Omental fat pad (tissue), 4 donors: ENCODE results near the gene NMRK2. TPM values are rescaled to one million over a fixed set of nuclear protein-coding genes. Genes with fewer than 3 reads are reported as not detected.
A peak's percentile ranks its signal among the peaks of the same experiment; 100 is the strongest.

Experiments used
- ATAC-seq: fragments of 150-250 bp; one replicate; pipeline ENCODE4 v1.9.1; 2016; ENCODE audit warnings: mild to moderate bottlenecking, moderate library complexity; ENCODE audit not compliant: low FRiP score
- DNase-seq: peaks from one replicate; pipeline ENCODE4 v3.0.0-alpha.2; 2019; ENCODE audit warnings: low spot score
- small RNA-seq: library from RNA; depleted of rRNA; stranded (forward); fragments of <200 nt; gene quantifications from one replicate; pipeline ENCODE3, GENCODE V24; 2016
- total RNA-seq, 4 donors: library from RNA; depleted of rRNA; stranded (reverse); fragments of >200 nt; gene quantifications; one replicate each; pipeline ENCODE4 v1.1.0, GENCODE V29; 2016
- TF ChIP-seq, protein P1 (sequence below), 3 donors: fragments of 450-650 bp; IDR thresholded peaks; one replicate each; pipeline ENCODE4 v1.5.1; 2016 to 2017; ENCODE audit warnings: antibody characterized with exemption in 3 of 3, mild to moderate bottlenecking in 3 of 3, moderate library complexity in 2 of 3

Gene NMRK2
- total RNA-seq, 4 donors from 2014 or later: not detected

DNA sequence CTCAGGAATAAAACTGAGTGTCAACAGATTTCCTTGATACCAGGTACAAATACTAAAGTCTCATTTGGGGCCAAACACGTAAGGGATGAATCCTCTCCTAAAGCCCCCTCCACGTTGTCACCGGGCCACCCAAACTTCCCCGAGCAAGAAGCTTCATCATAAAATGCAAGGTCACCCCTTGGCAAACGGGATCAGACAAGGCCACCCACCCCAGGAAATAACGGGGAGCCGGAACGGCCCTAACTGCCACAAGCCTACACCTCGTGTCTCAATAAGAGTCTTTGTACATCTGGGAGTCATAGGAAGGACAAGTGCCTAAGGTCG is 51.7 kb downstream of the NMRK2 start:
- DNase-seq (no peak), ATAC-seq (no peak)
- TF ChIP-seq, protein P1, sequence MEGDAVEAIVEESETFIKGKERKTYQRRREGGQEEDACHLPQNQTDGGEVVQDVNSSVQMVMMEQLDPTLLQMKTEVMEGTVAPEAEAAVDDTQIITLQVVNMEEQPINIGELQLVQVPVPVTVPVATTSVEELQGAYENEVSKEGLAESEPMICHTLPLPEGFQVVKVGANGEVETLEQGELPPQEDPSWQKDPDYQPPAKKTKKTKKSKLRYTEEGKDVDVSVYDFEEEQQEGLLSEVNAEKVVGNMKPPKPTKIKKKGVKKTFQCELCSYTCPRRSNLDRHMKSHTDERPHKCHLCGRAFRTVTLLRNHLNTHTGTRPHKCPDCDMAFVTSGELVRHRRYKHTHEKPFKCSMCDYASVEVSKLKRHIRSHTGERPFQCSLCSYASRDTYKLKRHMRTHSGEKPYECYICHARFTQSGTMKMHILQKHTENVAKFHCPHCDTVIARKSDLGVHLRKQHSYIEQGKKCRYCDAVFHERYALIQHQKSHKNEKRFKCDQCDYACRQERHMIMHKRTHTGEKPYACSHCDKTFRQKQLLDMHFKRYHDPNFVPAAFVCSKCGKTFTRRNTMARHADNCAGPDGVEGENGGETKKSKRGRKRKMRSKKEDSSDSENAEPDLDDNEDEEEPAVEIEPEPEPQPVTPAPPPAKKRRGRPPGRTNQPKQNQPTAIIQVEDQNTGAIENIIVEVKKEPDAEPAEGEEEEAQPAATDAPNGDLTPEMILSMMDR (IDR thresholded peaks at IDR 0.05): no peak

DNA sequence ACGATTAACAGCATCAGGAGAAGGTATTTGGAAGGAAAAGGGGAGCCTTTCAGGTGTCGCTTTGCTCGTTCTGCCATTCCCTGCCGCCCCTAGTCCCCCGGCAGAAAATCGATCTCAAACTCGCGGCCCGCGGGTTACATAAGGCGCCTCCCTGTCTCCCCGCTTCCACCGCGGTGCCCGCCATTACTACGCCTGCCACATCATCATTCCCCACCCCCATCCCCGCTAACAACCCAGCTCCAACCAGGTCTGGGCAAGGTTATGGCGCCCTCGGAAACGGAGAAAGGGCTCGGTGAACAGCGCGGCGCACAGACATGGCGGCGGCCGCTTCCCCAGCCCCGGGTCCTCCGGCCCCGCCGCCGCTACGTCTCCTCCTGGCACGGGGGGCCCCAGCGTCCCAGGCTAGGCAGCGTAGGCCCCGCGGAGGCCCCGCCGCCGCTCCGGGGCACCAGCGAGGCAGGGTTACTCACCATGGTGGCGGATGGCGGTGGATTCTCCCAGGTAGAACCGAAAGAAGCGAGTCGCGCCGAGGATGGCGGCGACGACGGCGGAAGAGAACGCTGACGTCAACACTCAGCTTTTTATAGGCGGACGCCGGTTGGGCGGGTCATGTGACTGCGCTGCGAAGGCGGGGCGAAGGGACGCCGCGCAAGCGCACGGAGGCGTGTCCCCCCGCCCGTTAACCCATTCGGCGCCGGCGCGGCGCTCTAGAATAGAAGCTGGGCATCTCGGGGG is 52.2 kb downstream of the NMRK2 start, which contains the start of gene EEF2:
TSS of gene EEF2 (minus strand) at position 556 of the 735 bp plus-strand sequence. CDS start at position 473, 83 bp downstream.
- peak; percentile 83 for DNase-seq
- peak; percentile 16 for ATAC-seq
- TF ChIP-seq, protein P1 (IDR thresholded peaks at IDR 0.05): no peak

- DNase-seq: no peak
- no peak for ATAC-seq
- TF ChIP-seq, protein P1 (IDR thresholded peaks at IDR 0.05): no peak
Measured at GRCh38 chr19:3985643-3986259, 52.9 kb downstream of the NMRK2 start.

DNA sequence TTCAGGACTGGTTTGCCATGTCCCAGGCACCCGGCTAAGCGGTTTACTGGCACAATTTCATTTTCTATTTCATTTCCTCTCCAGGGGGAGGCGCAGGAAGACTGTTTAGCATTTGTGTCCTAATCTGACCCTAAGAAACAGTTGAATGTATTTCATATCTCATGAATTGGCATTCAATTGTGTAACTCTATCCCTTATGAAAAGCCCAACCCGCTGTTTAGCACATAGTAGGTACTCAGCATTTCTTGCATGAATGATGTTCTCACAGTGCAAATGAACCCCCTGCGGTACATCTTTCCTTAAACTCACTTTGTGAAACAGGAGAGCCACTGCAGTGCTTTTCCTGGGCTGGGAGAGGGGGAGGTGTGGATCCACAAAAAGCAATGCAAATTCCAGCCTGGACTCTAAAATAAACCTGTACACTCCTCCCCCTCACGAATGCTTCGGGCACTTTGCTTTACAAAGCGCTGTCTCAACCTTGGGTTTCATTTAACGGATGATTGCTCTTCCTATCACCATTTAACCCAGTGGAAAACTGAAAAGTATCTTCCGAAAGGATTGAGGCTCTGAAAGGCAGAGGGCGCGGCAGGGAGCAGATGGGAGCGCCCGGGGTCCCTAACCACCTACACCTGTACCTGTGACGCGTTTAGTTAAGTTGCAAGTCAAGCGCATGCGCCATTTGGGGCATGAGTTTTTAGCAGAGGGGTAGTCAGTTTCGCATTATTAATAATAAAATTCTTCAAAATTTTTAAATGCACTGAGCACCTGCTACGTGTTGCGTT is 53.6 kb downstream of the NMRK2 start:
- TF ChIP-seq, protein P1 (IDR thresholded peaks at IDR 0.05): no peak
- no peak for DNase-seq
- peak; percentile 32 for ATAC-seq

- DNase-seq (peak; percentile 77), ATAC-seq (no peak)
- TF ChIP-seq, protein P1 (IDR thresholded peaks at IDR 0.05): peak in 1 of 3 donors; percentile 60
Measured at GRCh38 chr19:3987619-3988371, 54.9 kb downstream of the NMRK2 start.

- no peak for DNase-seq
- TF ChIP-seq, protein P1 (IDR thresholded peaks at IDR 0.05): no peak
- no peak for ATAC-seq
Measured at GRCh38 chr19:3990815-3991117, 57.9 kb downstream of the NMRK2 start.

Small RNA genes lying within 50 kb of the gene (small RNA-seq; reads per million reads assigned to genes)
- gene RN7SL202P (not detected), gene SNORD37 (11.7 reads per million, percentile 89 among the genes with 10 or more reads in this experiment)

Other genes starting within 250 kb of the NMRK2 start
- gene PIP5K1C, start 232.6 kb upstream of the NMRK2 start, total RNA-seq: 10 to 100 TPM; 16.1 to 21.1 (median 17.4) TPM
- 1 to 10 TPM in 1 of 4 donors, under 1 TPM in 2, not detected in 1; 0.60 to 1.2 (median 0.88) TPM for gene TJP3, start 224.7 kb upstream of the NMRK2 start, total RNA-seq
- gene APBA3, start 171.4 kb upstream of the NMRK2 start, total RNA-seq: 10 to 100 TPM; 13.5 to 24.1 (median 18.7) TPM
- 10 to 100 TPM; 52.4 to 76.3 (median 68.0) TPM for gene MRPL54, start 170.4 kb upstream of the NMRK2 start, total RNA-seq
- under 1 TPM in 1 of 4 donors, not detected in 3; 0.19 TPM for gene RAX2, start 160.8 kb upstream of the NMRK2 start, total RNA-seq
- gene MATK, start 146.7 kb upstream of the NMRK2 start, total RNA-seq: 10 to 100 TPM in 1 of 4 donors, 1 to 10 TPM in 2, under 1 TPM in 1; 0.74 to 29.3 (median 3.3) TPM
- under 1 TPM in 1 of 4 donors, not detected in 3; 0.12 TPM for gene ZFR2, start 64.0 kb upstream of the NMRK2 start, total RNA-seq
- not detected for gene ATCAY, start 52.4 kb upstream of the NMRK2 start, total RNA-seq
- gene DAPK3, start 38.0 kb downstream of the NMRK2 start, total RNA-seq: 10 to 100 TPM; 40.7 to 71.7 (median 56.9) TPM
- 1,000 to 10,000 TPM; 1,922 to 2,283 (median 2,030) TPM for gene EEF2, start 52.4 kb downstream of the NMRK2 start, total RNA-seq
- gene PIAS4, start 74.7 kb downstream of the NMRK2 start, total RNA-seq: 10 to 100 TPM; 10.6 to 21.6 (median 11.2) TPM
- 10 to 100 TPM; 33.3 to 53.3 (median 38.4) TPM for gene ZBTB7A, start 133.8 kb downstream of the NMRK2 start, total RNA-seq
- gene MAP2K2, start 191.1 kb downstream of the NMRK2 start, total RNA-seq: 10 to 100 TPM; 47.4 to 65.2 (median 61.4) TPM
- not detected for gene CREB3L3, start 220.6 kb downstream of the NMRK2 start, total RNA-seq
- gene SIRT6, start 249.5 kb downstream of the NMRK2 start, total RNA-seq: 10 to 100 TPM; 15.0 to 29.6 (median 21.0) TPM
- gene ANKRD24, start 249.6 kb downstream of the NMRK2 start, total RNA-seq: 1 to 10 TPM in 2 of 4 donors, under 1 TPM in 2; 0.88 to 1.2 (median 1.0) TPM